ENCODE measurements around the gene GAK. TPM values are rescaled to one million over a fixed set of nuclear protein-coding genes. Genes with fewer than 3 reads are reported as not detected.

GAK gene
- total RNA-seq, 3 donors from 2014 or later = 140 to 161 (median 148) TPM

DNA sequence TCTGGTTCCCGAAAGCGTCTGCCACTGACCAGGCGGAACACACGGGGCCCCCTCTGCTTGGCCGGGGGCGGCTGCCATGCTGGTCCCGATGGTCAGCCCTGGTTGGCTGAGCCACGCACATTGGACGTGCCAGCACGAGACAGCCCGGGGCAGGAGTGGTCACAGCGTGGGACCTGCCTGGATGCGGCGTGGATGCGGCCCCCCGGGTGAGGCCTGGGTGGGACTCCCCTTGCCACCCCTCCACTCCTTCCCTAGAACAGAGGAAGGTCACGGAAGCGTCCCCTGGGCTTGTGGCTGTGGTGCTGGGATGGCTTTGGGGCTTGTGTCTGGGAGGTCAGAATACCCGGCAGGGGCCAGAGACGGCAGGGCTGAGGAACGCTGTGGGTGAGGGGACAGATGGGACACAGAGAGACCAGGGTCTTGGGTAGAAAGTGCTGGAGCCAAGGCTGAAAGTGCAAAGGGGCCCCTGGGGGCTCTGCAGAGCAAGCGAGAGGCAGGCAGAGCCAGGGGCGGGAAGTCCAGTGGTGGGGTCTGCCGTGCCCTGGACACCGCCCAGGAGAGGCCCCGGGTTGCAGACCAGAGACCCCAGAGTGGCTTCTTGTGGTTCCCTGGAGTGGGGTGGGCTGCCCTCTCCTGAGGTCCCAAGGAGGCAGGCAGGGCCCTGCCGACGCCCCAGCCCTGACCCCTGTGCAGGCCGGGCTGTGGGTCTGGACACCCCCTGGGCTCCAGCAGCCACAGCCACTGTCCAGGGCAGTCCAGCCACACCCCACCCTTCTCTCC lies 97.6 kb downstream of the GAK start:
- Mint-ChIP-seq H3K4me3 (no peak overlapping the region), H3K27me3 (ENCODE audit: low read depth) (peaks cover 1% of the 10 kb centered on the region), H3K4me1 (ENCODE audit: low read depth) (peaks cover 8% of the 10 kb centered on the region), H3K36me3 (ENCODE audit: insufficient read depth) (no peaks in the 10 kb centered on the region), H3K9me3 (peaks cover 8% of the 10 kb centered on the region)
- no peak for ATAC-seq
- DNase-seq = no peak

DNA sequence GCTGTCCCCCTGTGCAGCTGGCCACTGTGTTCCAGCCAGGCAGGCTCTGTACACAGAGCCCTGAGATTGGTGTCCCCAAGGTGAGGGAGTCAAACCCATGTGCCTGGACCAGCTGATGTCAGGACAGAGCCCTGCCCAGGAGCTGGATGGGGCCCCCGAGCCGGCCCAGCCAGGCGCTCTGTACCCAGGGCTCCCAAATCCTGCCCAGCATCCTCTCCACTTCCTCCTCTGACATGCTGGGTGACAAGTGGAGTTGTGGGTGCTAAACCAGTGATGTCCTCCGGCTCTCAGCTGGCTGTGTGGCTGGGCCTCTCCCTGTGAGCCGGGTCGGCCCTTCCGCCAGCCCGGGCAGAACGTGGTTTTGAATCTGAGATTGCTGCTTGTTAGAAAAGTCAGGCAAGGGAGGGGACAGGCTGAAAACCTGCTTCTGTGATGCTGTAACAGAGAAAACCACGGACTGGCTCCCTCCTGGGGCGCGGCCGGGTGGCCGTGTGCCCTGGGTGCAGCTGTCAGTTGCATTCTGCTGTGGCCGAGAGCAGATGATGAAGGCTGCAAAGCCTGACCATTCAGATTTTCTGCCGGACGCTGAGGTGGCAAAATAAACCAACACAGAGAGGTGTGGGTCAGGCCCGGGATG lies 98.3 kb downstream of the GAK start:
- peaks cover 7% of the 10 kb centered on the region for H3K4me1 Mint-ChIP-seq (ENCODE audit: low read depth)
- no peak for ATAC-seq

DNA sequence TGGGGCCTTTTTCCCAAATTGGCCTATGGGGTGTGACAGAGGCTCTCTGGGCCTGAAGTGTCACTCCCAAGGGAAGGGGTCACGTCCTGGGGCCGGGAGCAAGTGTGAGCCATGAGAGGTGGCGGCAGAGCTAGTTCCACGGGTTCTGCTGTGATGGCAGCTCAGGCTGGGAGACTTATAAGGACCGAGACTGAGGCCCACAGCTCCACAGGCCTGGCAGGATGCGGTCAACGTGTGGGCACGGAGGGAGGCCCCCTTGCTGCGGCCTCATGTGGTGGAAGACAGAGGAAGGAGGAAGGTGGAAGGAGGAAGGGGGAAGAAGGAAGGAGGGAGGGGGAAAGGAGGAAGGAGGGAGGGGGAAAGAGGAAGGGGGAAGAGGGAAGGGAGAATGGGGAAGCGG lies 99.0 kb downstream of the GAK start:
- H3K9me3 Mint-ChIP-seq = peaks cover 8% of the 10 kb centered on the region
- DNase-seq = no peak
- no peaks in the 10 kb centered on the region for H3K36me3 Mint-ChIP-seq (ENCODE audit: insufficient read depth)

More for the DNA sequence above, 98.3 kb downstream of the GAK start:
- no peaks in the 10 kb centered on the region for H3K36me3 Mint-ChIP-seq (ENCODE audit: insufficient read depth)
- no peak for DNase-seq
- H3K27me3 Mint-ChIP-seq (ENCODE audit: low read depth) = peaks cover 6% of the 10 kb centered on the region
- H3K9me3 Mint-ChIP-seq = peaks cover 8% of the 10 kb centered on the region
- H3K4me3 Mint-ChIP-seq = no peak overlapping the region

DNA sequence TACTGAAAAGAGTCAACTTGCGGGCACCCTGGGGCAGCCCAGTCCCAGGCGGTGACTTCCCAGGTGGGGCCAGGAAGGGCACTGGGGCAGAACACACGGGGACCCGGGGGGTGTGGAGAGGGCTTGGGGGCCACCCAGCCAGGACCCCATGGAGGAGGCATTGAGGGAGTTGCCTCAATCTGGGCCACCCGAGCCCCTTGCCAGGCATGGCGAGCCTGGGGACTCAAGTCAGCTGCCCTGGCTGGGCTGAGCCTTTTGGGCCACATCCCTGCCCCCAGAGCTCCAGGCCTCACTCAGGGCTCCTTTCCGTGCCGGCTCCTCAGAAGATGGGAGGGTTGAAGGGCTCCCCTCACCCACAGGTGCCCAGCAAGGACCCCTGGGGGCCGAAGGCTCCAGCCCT lies 99.6 kb downstream of the GAK start:
- no peak overlapping the region for H3K4me3 Mint-ChIP-seq
- H3K4me1 Mint-ChIP-seq (ENCODE audit: low read depth) = peaks cover 9% of the 10 kb centered on the region
- no peaks in the 10 kb centered on the region for H3K36me3 Mint-ChIP-seq (ENCODE audit: insufficient read depth)
- ATAC-seq (no peak), DNase-seq (no peak)
- peaks cover 19% of the 10 kb centered on the region for H3K27me3 Mint-ChIP-seq (ENCODE audit: low read depth)
- peaks cover 1% of the 10 kb centered on the region for H3K9me3 Mint-ChIP-seq

More for the DNA sequence above, 99.0 kb downstream of the GAK start:
- H3K4me1 Mint-ChIP-seq (ENCODE audit: low read depth) = peaks cover 7% of the 10 kb centered on the region
- ATAC-seq = peak in 1 of 2 donors; percentile 33
- no peak overlapping the region for H3K4me3 Mint-ChIP-seq
- peaks cover 13% of the 10 kb centered on the region for H3K27me3 Mint-ChIP-seq (ENCODE audit: low read depth)

DNA sequence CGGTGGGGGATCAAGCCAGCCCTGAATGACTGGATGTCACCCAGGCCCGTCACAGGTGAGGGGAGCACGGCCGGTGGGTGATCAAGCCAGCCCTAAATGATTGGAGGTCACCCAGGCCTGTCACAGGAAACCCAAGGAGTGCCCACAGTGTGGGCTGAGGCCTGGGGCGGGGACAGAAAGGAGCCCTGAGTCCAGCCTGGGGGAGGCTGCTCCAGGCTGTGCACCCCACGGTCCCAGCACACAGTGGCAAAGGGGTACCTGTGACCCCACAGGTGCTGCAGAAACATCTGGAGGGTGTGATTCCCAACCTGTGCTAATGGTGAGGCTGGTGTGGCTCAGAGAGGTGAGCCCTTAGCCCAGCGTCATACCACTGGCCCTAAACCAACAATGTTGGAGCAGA lies 100.0 kb downstream of the GAK start:
- Mint-ChIP-seq H3K27me3 (ENCODE audit: low read depth) (peaks cover 21% of the 10 kb centered on the region), H3K4me1 (ENCODE audit: low read depth) (peaks cover 9% of the 10 kb centered on the region)
- ATAC-seq = no peak

DNA sequence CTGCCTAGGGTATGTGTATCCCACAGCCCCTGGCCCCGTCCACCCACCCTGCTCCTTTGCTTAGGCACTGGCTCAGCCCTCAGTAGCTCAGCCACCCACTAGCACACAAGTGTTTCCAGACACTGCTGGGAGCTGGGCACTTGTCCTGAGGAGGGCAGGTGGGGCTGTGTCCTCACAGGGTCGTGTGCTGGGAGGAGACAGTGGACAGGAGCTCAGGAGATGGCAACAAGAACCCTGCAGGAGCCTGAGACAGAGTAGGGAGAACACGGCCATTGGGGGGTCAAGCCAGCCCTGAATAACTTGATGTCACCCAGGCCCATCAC lies 100.7 kb downstream of the GAK start:
- Mint-ChIP-seq H3K36me3 (ENCODE audit: insufficient read depth) (no peaks in the 10 kb centered on the region), H3K9me3 (no peaks in the 10 kb centered on the region), H3K27me3 (ENCODE audit: low read depth) (peaks cover 21% of the 10 kb centered on the region), H3K4me1 (ENCODE audit: low read depth) (peaks cover 9% of the 10 kb centered on the region), H3K4me3 (no peak overlapping the region)
- DNase-seq = no peak
- ATAC-seq = no peak

More for the DNA sequence above, 100.0 kb downstream of the GAK start:
- H3K9me3 Mint-ChIP-seq = no peaks in the 10 kb centered on the region
- DNase-seq = no peak
- H3K4me3 Mint-ChIP-seq = no peak overlapping the region
- H3K36me3 Mint-ChIP-seq (ENCODE audit: insufficient read depth) = no peaks in the 10 kb centered on the region

DNA sequence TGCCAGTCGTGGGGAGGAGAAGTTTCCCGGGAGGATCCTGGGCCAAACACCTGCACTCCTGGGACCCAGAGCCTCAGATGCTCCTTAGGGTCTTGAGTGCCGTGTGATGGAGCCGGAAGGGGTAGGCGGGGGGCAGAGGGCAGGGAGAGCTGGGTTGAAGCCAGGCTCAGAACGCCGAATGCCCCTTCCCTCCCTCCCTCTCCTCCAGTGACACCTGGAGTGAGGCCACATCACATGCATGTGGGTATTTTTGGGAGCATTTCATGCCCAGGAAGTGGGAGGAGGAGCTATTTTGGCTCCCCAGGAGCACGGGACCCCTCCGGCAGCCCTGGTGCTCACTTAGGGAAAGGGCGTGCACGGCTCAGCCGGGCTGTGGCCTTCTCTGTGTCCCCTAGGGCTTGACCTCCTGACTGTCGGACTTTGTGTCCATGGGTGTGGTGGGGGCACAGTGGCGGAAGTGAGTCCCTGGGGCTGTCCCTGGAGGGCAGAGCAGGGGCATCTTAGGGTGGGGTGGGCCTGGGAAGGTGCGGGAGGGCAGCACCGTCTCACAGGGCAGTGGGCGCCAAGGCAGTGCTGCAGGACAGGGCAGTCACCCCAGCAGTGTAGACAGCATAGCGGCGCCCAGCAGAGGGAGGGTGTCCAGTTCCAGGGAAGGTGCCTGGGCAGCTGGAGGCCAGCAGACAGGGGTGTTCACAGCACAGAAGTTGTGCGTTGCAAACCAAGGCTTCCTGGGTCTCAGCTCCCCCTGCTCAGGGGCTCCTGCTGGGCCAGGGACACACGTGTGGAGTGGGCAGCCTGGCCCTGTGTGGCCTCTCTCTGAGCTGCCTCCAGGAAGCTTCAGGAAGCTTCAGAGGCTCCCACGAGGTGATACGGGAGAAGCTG lies 101.3 kb downstream of the GAK start:
- H3K36me3 Mint-ChIP-seq (ENCODE audit: insufficient read depth) = no peaks in the 10 kb centered on the region
- no peak for DNase-seq
- no peak overlapping the region for H3K4me3 Mint-ChIP-seq
- no peak for ATAC-seq
- peaks cover 9% of the 10 kb centered on the region for H3K4me1 Mint-ChIP-seq (ENCODE audit: low read depth)
- H3K9me3 Mint-ChIP-seq = no peaks in the 10 kb centered on the region
- H3K27me3 Mint-ChIP-seq (ENCODE audit: low read depth) = peaks cover 21% of the 10 kb centered on the region

DNA sequence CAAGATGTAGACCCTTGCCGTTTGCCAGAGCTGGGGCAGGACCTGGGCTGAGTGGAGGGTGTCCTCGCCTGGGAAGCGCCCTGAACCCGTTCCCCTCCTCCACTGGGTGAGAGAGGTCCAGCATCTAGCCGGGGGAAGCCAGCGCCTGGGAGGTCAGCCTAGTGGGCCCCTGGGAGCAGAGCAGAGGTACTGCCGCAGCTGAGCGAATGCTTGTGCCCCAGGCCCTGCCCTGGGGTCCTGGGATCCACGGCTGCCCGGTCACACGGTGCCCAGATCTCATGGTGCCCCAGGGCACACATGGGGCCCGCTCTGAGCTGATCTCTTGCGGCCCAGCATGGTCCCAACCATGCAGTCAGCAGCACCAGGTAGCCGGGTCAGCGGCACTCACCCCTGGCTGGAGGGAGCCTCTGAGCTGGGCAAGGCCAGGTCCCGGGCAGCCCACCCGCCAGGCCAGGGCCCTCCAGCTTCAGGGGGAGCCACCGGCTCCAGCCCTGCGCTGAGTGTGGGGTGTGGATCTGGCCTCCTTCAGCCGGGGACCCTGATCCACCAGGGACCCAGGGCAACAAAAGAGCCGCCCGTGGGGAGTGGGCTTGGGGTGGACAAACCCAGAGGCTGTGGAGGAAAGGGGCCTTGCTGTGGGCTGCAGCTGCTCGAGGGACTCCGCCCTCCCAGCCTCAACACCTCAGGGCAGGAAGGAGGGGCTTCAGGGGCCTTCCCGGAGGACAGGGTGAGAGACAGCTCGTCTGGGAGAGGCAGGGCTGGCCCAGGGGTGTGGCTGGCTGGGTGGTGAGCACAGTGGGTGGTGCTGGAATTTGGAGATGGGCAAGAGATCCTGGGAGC lies 102.1 kb downstream of the GAK start:
- ATAC-seq (no peak), DNase-seq (no peak)
- peaks cover 21% of the 10 kb centered on the region for H3K27me3 Mint-ChIP-seq (ENCODE audit: low read depth)
- H3K36me3 Mint-ChIP-seq (ENCODE audit: insufficient read depth) = no peaks in the 10 kb centered on the region
- H3K9me3 Mint-ChIP-seq = no peaks in the 10 kb centered on the region
- H3K4me3 Mint-ChIP-seq = no peak overlapping the region
- peaks cover 9% of the 10 kb centered on the region for H3K4me1 Mint-ChIP-seq (ENCODE audit: low read depth)

DNA sequence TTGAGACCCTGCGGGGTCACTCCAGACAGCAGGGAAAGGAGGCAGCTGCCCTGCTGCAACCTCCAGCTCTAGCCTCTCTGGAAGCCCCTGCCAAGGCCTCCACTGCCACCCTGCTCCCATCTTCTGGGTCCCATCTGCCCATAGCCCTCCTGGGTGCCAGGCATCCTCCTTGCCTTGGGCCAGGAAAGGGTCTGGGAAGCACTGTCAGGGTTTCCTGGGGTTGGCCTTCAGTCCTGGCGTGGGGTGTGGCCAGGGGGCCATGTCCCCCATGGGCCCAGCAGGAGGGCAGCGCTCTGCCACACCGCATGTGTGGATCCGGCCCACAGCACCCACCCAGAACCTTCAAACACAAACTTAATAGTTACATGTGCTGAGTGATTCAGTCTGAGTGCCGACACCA lies 102.8 kb downstream of the GAK start:
- H3K27me3 Mint-ChIP-seq (ENCODE audit: low read depth) = peaks cover 28% of the 10 kb centered on the region
- H3K9me3 Mint-ChIP-seq = no peaks in the 10 kb centered on the region
- H3K36me3 Mint-ChIP-seq (ENCODE audit: insufficient read depth) = no peaks in the 10 kb centered on the region
- DNase-seq (no peak), ATAC-seq (no peak)
- no peak overlapping the region for H3K4me3 Mint-ChIP-seq
- H3K4me1 Mint-ChIP-seq (ENCODE audit: low read depth) = peaks cover 9% of the 10 kb centered on the region

DNA sequence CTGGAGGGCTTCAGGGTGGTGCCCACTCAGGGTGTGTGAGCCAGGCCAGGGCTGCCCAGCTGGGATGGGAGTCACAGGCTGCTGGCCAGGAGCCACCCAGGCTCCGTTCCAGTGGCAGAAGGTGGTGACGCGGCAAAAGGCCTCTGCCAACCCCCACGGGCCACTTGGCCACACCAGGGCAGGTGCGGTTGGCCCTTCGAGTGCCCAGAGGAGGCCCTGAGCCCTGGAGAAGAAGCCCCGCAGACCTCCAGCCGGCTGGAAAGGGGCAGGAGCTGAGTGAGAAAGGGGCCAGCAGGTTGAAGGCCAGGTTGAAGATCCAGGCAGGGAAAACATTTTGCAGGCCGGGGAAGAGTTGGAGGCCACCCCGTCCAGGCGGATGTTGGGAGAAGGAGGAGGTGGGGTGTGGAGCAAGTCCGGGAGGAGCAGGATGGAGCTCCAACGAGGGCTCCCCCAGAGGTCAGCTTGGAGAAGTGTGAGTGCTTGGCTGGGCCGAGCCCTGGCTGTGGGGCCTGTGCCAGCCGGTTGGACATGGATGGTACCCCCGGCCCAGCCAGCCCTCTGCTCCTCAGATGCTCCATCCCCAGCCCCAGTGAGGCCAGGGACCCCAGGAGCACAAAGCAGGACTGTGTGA lies 103.4 kb downstream of the GAK start:
- H3K27me3 Mint-ChIP-seq (ENCODE audit: low read depth) = peaks cover 33% of the 10 kb centered on the region
- no peaks in the 10 kb centered on the region for H3K9me3 Mint-ChIP-seq
- H3K4me3 Mint-ChIP-seq = no peak overlapping the region
- H3K4me1 Mint-ChIP-seq (ENCODE audit: low read depth) = peaks cover 9% of the 10 kb centered on the region
- ATAC-seq = no peak
- peak; percentile 1 for DNase-seq
- H3K36me3 Mint-ChIP-seq (ENCODE audit: insufficient read depth) = no peaks in the 10 kb centered on the region

DNA sequence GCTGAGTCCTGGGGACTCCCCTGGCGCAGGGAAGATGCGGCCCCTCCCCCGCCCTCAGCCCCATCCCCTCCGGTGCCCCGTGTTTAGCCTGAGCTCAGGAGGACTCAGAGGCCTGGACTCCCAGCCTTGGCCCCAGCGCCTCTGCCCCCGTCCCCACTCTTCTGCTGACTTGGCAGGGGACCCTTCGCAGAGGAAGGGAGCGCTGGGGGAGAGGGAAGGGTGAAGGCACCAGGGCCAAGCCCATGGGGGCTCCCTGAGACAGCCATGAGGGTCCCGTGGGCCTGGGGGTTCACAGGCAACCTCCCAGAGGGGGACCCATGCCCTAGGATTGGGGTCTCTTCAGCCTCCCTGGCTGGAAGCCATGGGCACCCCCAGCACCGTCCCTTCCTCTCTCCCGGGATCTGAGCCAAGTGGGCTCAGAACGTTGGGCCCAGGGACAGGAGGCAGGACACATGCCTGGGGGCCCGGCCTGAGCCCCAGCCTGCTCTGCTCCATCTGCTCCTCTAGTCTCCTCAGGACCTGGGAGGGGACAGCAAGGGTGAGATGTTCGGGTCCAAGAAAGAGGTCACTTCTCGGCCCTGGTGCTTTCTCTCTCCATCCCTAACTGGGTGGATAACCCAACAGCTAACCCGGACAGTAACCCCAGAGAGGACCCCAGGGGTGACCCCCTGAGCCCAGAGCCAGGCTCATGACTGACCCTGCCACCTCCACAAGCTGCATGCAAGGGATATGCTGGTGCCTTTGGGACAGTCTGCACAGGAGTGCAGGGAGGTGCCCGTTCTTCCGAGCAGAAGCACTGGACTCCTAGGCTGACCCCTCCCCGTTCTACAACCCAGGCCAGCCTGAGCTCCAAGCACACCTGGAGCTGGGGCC lies 104.7 kb downstream of the GAK start:
- DNase-seq (no peak), ATAC-seq (no peak)
- Mint-ChIP-seq H3K4me1 (ENCODE audit: low read depth) (peaks cover 3% of the 10 kb centered on the region), H3K9me3 (no peaks in the 10 kb centered on the region), H3K27me3 (ENCODE audit: low read depth) (peaks cover 44% of the 10 kb centered on the region), H3K36me3 (ENCODE audit: insufficient read depth) (no peaks in the 10 kb centered on the region), H3K4me3 (peak overlapping the region; percentile 38)

DNA sequence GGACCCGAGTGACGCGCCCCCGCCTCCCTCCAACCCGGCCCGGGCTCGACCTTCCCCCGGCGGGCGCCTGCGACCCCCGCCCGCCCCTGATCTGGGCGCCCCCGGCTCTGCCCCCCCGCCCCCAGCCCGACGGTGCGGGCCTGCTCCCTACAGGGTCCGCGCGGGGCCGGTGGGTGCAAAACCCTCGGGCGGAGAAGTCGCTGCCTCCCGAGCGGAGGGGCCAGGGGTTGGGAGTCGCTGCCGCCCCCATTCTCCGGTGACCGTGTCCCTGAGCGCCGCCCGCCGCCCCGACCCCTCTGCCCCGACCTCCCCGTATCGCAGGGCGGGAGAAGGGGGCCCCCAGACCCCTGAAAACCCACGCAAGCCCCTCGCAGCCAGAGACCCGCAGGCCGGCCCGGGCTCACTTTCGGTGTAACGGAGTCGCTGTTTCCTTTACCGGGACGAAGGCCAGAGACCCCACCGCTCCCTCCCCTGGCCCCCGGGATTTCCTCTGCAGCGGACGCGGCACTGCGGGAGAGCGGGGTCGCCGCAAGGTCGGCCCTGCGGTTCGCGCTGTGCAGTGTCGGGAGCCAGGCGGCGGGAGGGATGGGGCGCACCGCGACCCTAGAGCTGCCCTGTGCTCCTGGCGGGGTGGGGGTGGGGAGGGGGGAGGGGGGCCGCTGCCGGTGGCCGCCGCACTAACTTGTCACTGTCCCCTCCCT lies 105.5 kb downstream of the GAK start:
- ATAC-seq (no peak), DNase-seq (no peak)
- Mint-ChIP-seq H3K36me3 (ENCODE audit: insufficient read depth) (no peaks in the 10 kb centered on the region), H3K4me3 (no peak overlapping the region), H3K9me3 (no peaks in the 10 kb centered on the region), H3K4me1 (ENCODE audit: low read depth) (peaks cover 3% of the 10 kb centered on the region), H3K27me3 (ENCODE audit: low read depth) (peaks cover 52% of the 10 kb centered on the region)

Measured in activated T-cell treated with anti-CD3 and anti-CD28 coated beads, Interleukin-2, amount 50 U/mL, for 4 hours (primary cell).